GM18870 (cell line): ENCODE results near the gene FHOD3.
A peak's percentile ranks its signal among the peaks of the same experiment; 100 is the strongest.

Experiments used
- ATAC-seq: cut with Tn5 transposase; IDR thresholded peaks from one replicate; pipeline ENCODE4 v1.9.1; 2021; ENCODE audit warnings: moderate library complexity; ENCODE audit not compliant: unreplicated experiment

FHOD3 gene

GRCh38 chr18:36580266-36580665 is 282.8 kb downstream of the FHOD3 start:
- ATAC-seq: no peak

GRCh38 chr18:36580874-36581750 is 283.6 kb downstream of the FHOD3 start:
- ATAC-seq: no peak

GRCh38 chr18:36582988-36583745 is 285.7 kb downstream of the FHOD3 start:
- peak; percentile 60 for ATAC-seq

- ATAC-seq: no peak
Measured at GRCh38 chr18:36589857-36590543, 292.5 kb downstream of the FHOD3 start.

DNA sequence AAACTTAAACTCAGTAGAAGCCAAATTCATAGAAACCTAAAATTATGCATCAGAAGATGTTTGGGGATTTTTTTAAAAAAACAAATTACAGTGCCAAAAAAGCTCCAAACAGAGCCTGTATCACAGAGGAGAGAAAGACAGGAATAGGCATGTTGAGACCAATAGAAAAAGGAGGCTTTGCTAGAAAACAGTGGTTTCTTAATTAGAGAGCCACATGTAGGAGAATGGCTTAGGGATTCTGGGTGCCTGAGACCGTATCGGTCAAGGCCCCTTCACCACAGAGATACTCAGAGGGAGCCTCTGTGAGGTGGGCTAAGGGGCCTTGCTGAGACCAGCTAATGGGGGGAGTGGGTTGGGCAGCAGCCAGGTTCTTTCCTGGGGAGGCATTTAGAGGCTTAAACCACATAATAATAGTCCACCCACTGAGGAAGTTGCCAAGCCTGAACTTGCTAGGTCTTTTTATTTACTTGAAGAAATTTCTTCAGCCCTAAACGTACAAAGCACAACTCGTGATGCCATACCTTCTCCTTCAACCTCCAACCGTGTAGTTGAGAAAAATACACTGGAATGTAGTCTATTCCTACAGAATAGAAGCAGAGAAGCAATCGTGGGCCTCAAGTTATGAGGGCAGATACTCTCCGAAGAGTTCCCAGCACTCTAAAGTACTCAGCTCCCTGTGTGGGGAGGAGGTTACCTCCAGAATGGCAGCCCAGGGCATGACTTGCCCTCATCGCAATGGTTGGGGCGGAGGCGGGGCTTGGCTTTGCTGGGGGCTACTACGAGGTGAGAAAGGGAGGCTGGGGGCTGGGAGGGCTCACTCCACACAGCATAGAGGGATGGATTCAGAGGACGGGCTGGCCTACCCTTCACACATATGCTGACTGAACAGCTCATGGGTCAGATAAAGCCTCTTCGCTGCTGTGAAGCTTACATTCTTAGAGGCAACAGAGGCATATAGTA is 293.4 kb downstream of the FHOD3 start:
- no peak for ATAC-seq

GRCh38 chr18:36592282-36592681 is 294.8 kb downstream of the FHOD3 start:
- ATAC-seq: no peak

- no peak for ATAC-seq
Measured at GRCh38 chr18:36593001-36593400, 295.5 kb downstream of the FHOD3 start.

- no peak for ATAC-seq
Measured at GRCh38 chr18:36593641-36594040, 296.1 kb downstream of the FHOD3 start.

DNA sequence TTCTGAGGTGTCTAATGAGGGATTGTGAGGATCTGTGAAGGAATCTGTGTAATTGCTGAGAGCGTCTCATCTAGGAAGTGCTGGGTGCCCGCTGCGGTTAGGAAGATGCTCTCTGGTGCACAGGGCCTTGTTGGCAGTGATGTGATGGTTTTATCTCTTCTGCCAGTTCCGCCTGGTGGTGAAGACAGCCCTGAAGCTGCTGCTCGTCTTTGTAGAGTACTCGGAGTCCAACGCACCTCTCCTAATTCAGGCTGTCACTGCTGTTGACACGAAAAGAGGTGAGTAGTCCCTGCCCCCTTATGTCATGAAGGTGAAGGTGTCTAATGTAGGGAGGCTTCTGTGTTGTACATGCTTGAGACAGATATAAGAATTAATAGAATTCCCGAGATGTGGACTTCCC is 297.1 kb downstream of the FHOD3 start:
- ATAC-seq: no peak

GRCh38 chr18:36595046-36595817 is 297.7 kb downstream of the FHOD3 start:
- ATAC-seq: no peak

- ATAC-seq: no peak
Measured at GRCh38 chr18:36595818-36596215, 298.3 kb downstream of the FHOD3 start.

- ATAC-seq: no peak
Measured at GRCh38 chr18:36597636-36598035, 300.1 kb downstream of the FHOD3 start.

GRCh38 chr18:36600548-36600947 is 303.0 kb downstream of the FHOD3 start:
- no peak for ATAC-seq

DNA sequence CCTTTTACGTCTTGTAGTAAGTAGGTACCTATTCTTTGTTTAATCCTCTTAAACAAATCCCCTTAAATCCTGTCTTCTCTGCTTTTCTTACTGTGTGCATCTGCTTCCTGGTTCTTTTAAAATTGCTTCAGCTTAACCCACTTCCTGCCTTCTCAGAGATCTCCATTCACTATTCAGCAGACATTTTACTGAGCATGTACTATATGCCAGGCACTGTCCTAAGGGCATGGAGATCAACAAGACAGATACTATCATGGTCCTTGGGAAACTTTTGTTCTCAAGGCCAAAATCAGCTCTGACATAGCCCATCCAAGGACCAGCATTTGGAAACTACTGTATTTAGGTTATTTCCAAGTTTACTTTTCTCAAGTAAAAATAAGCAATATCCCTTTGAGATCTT is 303.8 kb downstream of the FHOD3 start:
- ATAC-seq: no peak

- no peak for ATAC-seq
Measured at GRCh38 chr18:36602071-36602470, 304.6 kb downstream of the FHOD3 start.

GRCh38 chr18:36602620-36603019 is 305.1 kb downstream of the FHOD3 start:
- no peak for ATAC-seq

DNA sequence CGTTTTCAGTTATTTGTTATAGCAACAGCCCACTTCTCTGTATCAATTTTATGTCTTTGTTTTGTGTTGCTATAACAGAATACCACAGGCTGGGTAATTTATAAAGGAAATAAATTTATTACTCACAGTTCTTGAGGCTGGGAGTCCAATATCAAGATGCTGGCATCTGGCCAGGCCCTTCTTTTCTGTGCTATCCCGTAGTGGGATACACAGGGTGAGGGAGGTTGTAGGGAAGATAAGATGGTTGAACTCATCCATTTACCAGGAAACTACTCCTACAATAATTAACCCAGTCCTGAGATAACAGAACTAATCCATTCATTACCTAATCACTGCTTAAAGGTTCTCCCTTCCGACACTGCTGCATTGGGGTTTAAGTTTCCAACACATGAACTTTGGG is 310.6 kb downstream of the FHOD3 start:
- ATAC-seq: no peak

DNA sequence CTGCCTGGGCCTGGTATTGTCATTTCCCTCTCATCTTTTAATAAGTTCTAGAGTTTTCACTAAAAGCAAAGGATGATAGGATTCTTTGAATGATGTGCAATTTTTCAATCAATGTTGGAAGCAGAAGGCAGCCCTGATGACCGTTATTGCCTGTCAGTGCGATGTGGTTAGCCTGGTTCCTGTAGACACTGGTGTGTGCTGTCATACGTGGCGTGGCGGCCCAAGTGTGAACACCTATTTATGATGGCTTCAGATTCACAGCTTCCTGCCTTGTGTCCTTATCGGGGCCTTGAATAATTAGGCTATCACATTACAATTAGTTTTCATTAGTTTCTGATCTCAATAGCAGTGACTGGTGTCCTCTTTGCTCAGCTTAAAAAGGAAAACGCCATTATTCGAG is 312.7 kb downstream of the FHOD3 start:
- ATAC-seq: no peak

GRCh38 chr18:36610661-36611060 is 313.1 kb downstream of the FHOD3 start:
- no peak for ATAC-seq

DNA sequence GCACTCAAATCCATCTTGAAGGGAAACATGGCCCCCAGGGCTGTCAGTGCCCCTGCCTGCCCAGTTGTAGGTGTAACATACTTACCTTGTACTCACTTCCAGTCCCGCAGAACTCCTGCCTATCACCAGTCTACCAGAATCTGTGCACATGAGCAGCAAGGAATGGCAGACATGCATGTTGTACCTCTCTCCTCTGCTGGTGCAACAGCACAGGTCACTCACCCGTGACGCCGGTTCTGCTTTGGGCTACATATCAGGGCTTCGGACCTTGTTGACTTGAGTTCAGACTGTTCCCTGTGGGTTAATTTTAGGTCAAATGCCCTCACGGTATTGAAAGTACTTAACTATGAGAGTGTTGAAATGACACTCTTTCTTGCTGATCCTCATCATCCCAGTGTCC is 315.6 kb downstream of the FHOD3 start:
- no peak for ATAC-seq
